PC-9 (cell line): ENCODE results near the gene SMTNL1.

Experiments used
- EZH2 ChIP-seq: fragments of 200-600 bp; sonication (generic); IDR thresholded peaks from 2 replicates; pipeline ENCODE4 v1.8.0; 2017; ENCODE audit warnings: antibody characterized with exemption, low read depth
- TF ChIP-seq, protein P1 (sequence below): fragments of 200-600 bp; sonication (generic); conservative IDR thresholded peaks from 2 replicates; pipeline ENCODE4 v1.6.1; 2017; ENCODE audit warnings: mixed run types, antibody characterized with exemption, mild to moderate bottlenecking, moderate library complexity

DNA sequence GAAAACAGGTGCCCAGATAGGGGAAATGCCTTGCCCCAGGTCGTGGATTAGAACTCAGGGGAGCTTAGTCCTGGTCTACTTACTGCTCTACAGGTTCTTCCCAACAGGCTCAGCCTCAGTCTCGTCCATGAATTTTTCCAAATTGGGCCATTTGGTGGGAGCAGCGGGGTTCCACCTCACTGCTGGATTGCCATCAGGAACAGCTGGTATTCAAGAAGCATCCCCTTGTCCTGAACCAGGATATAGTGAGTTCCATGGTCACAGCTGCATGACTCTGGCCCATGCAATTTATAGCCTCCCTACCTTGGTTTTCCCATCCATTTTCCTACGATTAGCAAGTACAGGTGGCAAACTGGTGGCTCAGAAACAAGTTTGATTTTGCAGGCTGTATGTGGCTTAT, 36.7 kb downstream of the SMTNL1 start:
- TF ChIP-seq, protein P1, sequence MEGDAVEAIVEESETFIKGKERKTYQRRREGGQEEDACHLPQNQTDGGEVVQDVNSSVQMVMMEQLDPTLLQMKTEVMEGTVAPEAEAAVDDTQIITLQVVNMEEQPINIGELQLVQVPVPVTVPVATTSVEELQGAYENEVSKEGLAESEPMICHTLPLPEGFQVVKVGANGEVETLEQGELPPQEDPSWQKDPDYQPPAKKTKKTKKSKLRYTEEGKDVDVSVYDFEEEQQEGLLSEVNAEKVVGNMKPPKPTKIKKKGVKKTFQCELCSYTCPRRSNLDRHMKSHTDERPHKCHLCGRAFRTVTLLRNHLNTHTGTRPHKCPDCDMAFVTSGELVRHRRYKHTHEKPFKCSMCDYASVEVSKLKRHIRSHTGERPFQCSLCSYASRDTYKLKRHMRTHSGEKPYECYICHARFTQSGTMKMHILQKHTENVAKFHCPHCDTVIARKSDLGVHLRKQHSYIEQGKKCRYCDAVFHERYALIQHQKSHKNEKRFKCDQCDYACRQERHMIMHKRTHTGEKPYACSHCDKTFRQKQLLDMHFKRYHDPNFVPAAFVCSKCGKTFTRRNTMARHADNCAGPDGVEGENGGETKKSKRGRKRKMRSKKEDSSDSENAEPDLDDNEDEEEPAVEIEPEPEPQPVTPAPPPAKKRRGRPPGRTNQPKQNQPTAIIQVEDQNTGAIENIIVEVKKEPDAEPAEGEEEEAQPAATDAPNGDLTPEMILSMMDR: no peak
- TF ChIP-seq EZH2: no peak
